Body of pancreas (tissue), 4 donors: ENCODE measurements around the gene MICU2. TPM values are rescaled to one million over a fixed set of nuclear protein-coding genes. Genes with fewer than 3 reads are reported as not detected.

Experiments
- ATAC-seq: fragments of 150-250 bp; one replicate; pipeline ENCODE4 v1.9.1; 2016
- DNase-seq, 4 donors: peaks; one replicate each; pipeline ENCODE4 v3.0.0-alpha.2; 2019
- H3K27ac ChIP-seq, 4 donors: fragments of 200-600 bp; sonication (generic); 1 replicate in 3 of 4; 2 replicates in 1 of 4; pipeline versions ENCODE4 v1.5.1 to v1.6.1; 2016 to 2019; ENCODE audit warnings: mild to moderate bottlenecking in 1 of 4, mixed read lengths in 1 of 4, moderate library complexity in 1 of 4
- H3K27me3 ChIP-seq, 2 donors: fragments of 200-600 bp; sonication (generic); one replicate each; pipeline ENCODE4 v1.6.0; 2016; ENCODE audit warnings: mild to moderate bottlenecking in 1 of 2
- H3K36me3 ChIP-seq, 2 donors: fragments of 200-600 bp; sonication (generic); replicated peaks in 1 of 2; 2 replicates each; pipeline ENCODE4 v1.5.1; 2016; ENCODE audit warnings: low read depth in 2 of 2; ENCODE audit not compliant: insufficient read depth in 1 of 2
- H3K4me1 ChIP-seq: fragments of 200-600 bp; sonication (generic); one replicate; pipeline ENCODE4 v1.6.0; 2016
- H3K4me3 ChIP-seq, 2 donors: fragments of 200-600 bp; sonication (generic); 1 replicate in 1 of 2; 2 replicates in 1 of 2; pipeline ENCODE4 v1.5.1; 2016 to 2019
- H3K9me3 ChIP-seq, 3 donors: fragments of 200-600 bp; sonication (generic); 1 replicate in 2 of 3; 2 replicates in 1 of 3; pipeline ENCODE4 v1.5.1; 2016
- POLR2A ChIP-seq, 3 donors: fragments of 450-650 bp; IDR thresholded peaks; one replicate each; pipeline ENCODE4 v1.6.1; 2016; ENCODE audit warnings: antibody characterized with exemption in 3 of 3, mild to moderate bottlenecking in 2 of 3
- WGBS, 2 donors: methylation state at CpG; one replicate each; pipeline ENCODE4 v1.1.5; 2017; 5-methylcytosine and 5-hydroxymethylcytosine counted together
- intact Hi-C: fragments of 100-400 bp; cut with DNase I; formaldehyde crosslinking; loops from one replicate; pipeline ENCODE4 v1.15.1; 2023
- total RNA-seq, 2 donors: library from RNA; depleted of rRNA; stranded (reverse); fragments of >200 nt; gene quantifications; one replicate each; pipeline ENCODE4 v1.1.0, GENCODE V29; 2016
- TF ChIP-seq, protein P1 (sequence below), 7 experiments: fragments of 450-650 bp in 4 of 7; fragments of 200-600 bp in 3 of 7; sonication (generic) in 3 of 7; IDR thresholded peaks; one replicate each; pipeline ENCODE4 v1.5.1; 2016 to 2019; ENCODE audit warnings: antibody characterized with exemption in 7 of 7

Gene MICU2
- total RNA-seq, 2 donors from 2014 or later = 31.6 to 62.6 TPM

DNA sequence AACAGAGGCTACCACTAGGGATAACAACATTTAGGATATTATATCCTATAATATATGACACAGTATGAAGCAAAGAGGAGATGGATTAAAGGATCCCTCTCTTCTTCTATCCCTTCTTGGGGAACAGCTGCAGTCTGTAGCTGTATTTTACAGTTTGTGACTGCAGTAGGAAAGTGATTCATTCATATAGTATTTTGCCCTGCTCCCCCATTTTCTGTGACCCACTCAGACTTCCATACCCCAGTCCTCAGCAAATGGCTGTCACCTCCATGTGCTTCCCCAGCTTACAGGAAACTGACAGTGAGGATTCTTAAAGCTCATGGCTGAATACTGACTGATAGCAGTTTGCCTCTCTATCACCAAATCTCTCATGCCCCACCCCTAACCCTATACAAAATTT lies 27.5 kb downstream of the MICU2 start:
- no peak for DNase-seq
- Histone ChIP-seq H3K9me3 (no peaks in the 10 kb centered on the region), H3K4me1 (no peaks in the 10 kb centered on the region), H3K36me3 (no peaks in the 10 kb centered on the region), H3K27ac (no peak overlapping the region), H3K27me3 (no peaks in the 10 kb centered on the region), H3K4me3 (no peak overlapping the region)
- no peak for ATAC-seq
- TF ChIP-seq, protein P1, sequence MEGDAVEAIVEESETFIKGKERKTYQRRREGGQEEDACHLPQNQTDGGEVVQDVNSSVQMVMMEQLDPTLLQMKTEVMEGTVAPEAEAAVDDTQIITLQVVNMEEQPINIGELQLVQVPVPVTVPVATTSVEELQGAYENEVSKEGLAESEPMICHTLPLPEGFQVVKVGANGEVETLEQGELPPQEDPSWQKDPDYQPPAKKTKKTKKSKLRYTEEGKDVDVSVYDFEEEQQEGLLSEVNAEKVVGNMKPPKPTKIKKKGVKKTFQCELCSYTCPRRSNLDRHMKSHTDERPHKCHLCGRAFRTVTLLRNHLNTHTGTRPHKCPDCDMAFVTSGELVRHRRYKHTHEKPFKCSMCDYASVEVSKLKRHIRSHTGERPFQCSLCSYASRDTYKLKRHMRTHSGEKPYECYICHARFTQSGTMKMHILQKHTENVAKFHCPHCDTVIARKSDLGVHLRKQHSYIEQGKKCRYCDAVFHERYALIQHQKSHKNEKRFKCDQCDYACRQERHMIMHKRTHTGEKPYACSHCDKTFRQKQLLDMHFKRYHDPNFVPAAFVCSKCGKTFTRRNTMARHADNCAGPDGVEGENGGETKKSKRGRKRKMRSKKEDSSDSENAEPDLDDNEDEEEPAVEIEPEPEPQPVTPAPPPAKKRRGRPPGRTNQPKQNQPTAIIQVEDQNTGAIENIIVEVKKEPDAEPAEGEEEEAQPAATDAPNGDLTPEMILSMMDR (IDR thresholded peaks at IDR 0.05) = no peak
- TF ChIP-seq POLR2A (IDR thresholded peaks at IDR 0.05) = no peak
- intact Hi-C loops = no loop called here

DNA sequence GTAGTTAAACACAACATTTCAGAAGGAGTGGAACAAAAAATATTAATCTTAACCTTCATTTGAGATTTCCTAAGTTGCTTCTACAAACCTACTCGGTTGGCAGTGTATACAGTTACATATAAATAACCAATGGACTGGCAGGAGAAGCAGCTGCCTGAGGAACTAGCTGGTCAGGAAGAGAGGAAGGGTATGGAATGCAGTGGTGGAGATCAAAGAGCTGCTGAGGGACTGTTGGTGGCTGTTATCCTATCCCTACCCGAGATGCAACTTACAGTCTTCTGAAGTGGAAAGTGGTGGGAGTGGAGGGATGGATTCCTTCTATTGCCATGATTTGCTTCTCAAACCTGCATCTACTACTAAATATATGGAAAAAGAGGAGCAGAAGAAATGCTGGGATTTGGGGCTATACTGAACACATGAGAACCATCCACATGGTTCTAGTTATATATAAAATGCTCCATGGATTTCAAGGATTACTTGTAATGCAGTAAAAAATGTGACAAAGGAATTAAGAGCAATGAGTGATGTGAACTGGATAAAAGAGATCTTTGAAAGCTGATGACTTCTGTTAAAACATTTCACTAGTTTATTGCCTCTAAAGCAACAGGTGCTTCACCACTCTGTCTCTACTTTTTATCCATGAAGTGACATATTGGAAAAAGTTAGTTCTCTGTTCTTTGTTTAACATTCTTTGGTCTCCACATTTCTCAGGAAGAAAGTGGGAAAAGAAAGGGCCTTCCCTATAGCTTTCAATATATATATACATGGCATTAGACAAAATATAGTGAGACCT lies 29.9 kb downstream of the MICU2 start:
- TF ChIP-seq, protein P1 (IDR thresholded peaks at IDR 0.05) = no peak
- no peak for TF ChIP-seq POLR2A (IDR thresholded peaks at IDR 0.05)
- no peak overlapping the region for H3K27ac ChIP-seq

DNA sequence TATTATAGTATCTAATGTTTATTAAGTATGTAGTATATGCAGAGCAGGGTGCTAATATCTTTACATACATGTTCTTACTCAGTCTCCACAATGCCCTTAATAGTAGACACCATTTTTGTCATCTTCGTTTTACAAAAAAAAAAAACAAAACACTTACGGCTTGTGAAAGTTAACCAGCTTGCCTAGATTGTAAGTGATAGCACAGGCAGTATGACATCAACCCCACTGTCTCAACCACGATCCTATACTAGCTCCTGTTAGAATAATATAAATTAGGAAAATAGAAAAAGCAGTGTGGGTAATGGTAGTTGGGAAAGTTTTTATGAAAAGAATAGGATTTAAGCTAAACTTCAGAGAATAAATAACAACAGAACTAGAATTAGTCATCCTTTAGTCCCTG lies 34.3 kb downstream of the MICU2 start:
- H3K4me1 ChIP-seq = peaks cover 10% of the 10 kb centered on the region
- intact Hi-C loops = no loop called here
- no peak for DNase-seq
- no peak for TF ChIP-seq POLR2A (IDR thresholded peaks at IDR 0.05)
- TF ChIP-seq, protein P1 (IDR thresholded peaks at IDR 0.05) = no peak
- 87 to 91% methylated on average over 3 of the region's 3 CpGs for WGBS, 2 donors
- ATAC-seq = no peak
- H3K9me3 ChIP-seq = no peaks in the 10 kb centered on the region
- H3K4me3 ChIP-seq = no peak overlapping the region
- H3K27me3 ChIP-seq = no peaks in the 10 kb centered on the region
- no peak overlapping the region for H3K27ac ChIP-seq
- peaks cover 0 to 4% of the 10 kb centered on the region in 2 donors for H3K36me3 ChIP-seq

More for the DNA sequence above, 29.9 kb downstream of the MICU2 start:
- peaks cover 10% of the 10 kb centered on the region for H3K4me1 ChIP-seq
- H3K4me3 ChIP-seq = no peak overlapping the region
- no peaks in the 10 kb centered on the region for H3K9me3 ChIP-seq
- intact Hi-C loops = no loop called here
- no peak for DNase-seq
- WGBS, 2 donors = 64 to 73% methylated on average over 2 of the region's 2 CpGs
- no peak for ATAC-seq
- H3K36me3 ChIP-seq = no peaks in the 10 kb centered on the region
- no peaks in the 10 kb centered on the region for H3K27me3 ChIP-seq

DNA sequence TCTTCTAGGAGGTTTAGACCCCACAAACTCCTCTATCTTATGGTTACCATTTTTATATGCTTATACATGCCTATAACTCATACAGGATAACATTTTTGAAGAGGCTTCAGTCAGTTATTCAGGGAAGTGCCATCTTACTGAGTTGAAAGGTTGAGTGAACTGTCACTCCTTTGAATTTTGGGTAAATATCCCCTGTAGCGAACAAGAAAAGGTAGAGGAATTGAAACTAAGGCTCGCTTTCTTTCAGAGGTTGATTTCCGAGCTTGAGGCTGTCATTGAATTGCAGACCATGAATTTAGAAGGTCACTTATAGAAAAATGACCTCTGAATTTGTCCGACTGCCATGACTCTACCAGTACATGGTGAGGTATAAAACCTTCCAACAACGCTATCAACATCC lies 35.1 kb downstream of the MICU2 start:
- H3K4me1 ChIP-seq = peaks cover 10% of the 10 kb centered on the region
- no peak overlapping the region for H3K4me3 ChIP-seq
- no peaks in the 10 kb centered on the region for H3K9me3 ChIP-seq
- TF ChIP-seq, protein P1 (IDR thresholded peaks at IDR 0.05) = no peak
- TF ChIP-seq POLR2A (IDR thresholded peaks at IDR 0.05) = no peak
- H3K27me3 ChIP-seq = no peaks in the 10 kb centered on the region
- no peak overlapping the region for H3K27ac ChIP-seq
- no peak for ATAC-seq
- no peak for DNase-seq
- 89 to 96% methylated on average over 5 of the region's 5 CpGs for WGBS, 2 donors
- peaks cover 0 to 8% of the 10 kb centered on the region in 2 donors for H3K36me3 ChIP-seq
- intact Hi-C loops = no loop called here

DNA sequence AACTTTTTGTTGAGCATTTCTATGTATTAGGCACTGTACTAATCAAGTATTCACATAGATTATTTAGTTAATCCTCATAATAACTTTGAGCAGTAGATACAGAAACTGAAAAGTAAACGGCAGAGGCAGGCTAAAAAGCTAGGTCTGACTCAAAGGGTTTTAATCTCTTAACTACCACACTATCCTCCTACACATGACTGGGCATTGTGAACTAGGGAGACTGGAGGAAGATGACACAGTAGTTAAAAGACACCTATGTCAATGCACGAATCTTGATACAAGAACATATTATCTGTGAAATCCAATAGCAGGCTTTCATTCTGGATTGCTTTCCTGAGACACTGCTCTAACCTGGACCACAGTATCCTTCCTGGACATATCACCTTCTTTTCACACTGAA lies 36.3 kb downstream of the MICU2 start:
- Histone ChIP-seq H3K4me1 (peaks cover 10% of the 10 kb centered on the region), H3K4me3 (no peak overlapping the region), H3K27me3 (no peaks in the 10 kb centered on the region), H3K27ac (no peak overlapping the region), H3K9me3 (no peaks in the 10 kb centered on the region), H3K36me3 (peaks cover 0 to 8% of the 10 kb centered on the region in 2 donors)
- TF ChIP-seq POLR2A (IDR thresholded peaks at IDR 0.05) = no peak
- TF ChIP-seq, protein P1 (IDR thresholded peaks at IDR 0.05) = no peak
- WGBS, 2 donors = 66% methylated on average over 2 of the region's 2 CpGs
- DNase-seq = no peak
- ATAC-seq = no peak
- intact Hi-C loops = no loop called here
